ENCODE data around the gene SLC6A11. TPM values are rescaled to one million over a fixed set of nuclear protein-coding genes. Genes with fewer than 3 reads are reported as not detected.

SLC6A11 gene
- total and polyA plus RNA-seq, 2 of the 8 experiments (the other 6 are each of a cell fraction or from before 2014, with no cell fraction given), result 0.78 to 1.5 TPM

GRCh38 chr3:10889206-10889960 is 73.4 kb downstream of the SLC6A11 start:
- H3K23me2 ChIP-seq (ENCODE audit: low read depth, low read length), result peaks cover 4% of the 10 kb centered on the region; the same call in 1 of the 2 replicates
- H3K9ac ChIP-seq (replicated peaks in 1 of 4; ENCODE audit: extremely low read depth in 1 of 4, low read depth in 3 of 4, low read length in 3 of 4), result no peak overlapping the region
- FAIRE-seq (no peak), DNase-seq (ENCODE audit: low read depth in 1 of 2, low spot score in 2 of 2) (no peak)
- no peaks in the 10 kb centered on the region for H4K20me1 ChIP-seq (replicated peaks in 1 of 2; ENCODE audit: control insufficient read depth in 1 of 2, insufficient read depth in 2 of 2, low read length in 2 of 2)
- no peaks in the 10 kb centered on the region for H3K36me3 ChIP-seq (ENCODE audit: control insufficient read depth in 2 of 4, insufficient read depth in 4 of 4, low read length in 3 of 4)
- no peak overlapping the region for H2AFZ ChIP-seq (ENCODE audit: low read length)
- 80% methylated on average over 2 of the region's 2 CpGs; no CpG with 5 or more reads in 1 of the 2 experiments for WGBS, 2 experiments (ENCODE audit: extremely low coverage in 1 of 2, insufficient coverage in 1 of 2, insufficient read length in 1 of 2, insufficient replicate concordance in 2 of 2, low coverage in 1 of 2, low lambda C conversion rate in 2 of 2, missing lambda C conversion rate in 1 of 2)
- no peak overlapping the region for H3K14ac ChIP-seq (ENCODE audit: insufficient read length)
- no peak overlapping the region for H4K91ac ChIP-seq (replicated peaks; ENCODE audit: insufficient read length, low read length)
- H3K4me2 ChIP-seq (ENCODE audit: insufficient read depth in 1 of 2, low read depth in 2 of 2, low read length in 2 of 2), result no peak overlapping the region
- H3K27me3 ChIP-seq (replicated peaks in 1 of 4; ENCODE audit: control insufficient read depth in 3 of 4, extremely low read depth in 1 of 4, insufficient read depth in 3 of 4, low read length in 3 of 4), result peaks cover 0 to 2% (median under 1%) of the 10 kb centered on the region in 4 experiments; a peak in 3 of 7 replicates
- no peak overlapping the region for H4K5ac ChIP-seq (ENCODE audit: insufficient read length, low read depth, low read length)
- no peak overlapping the region for H3K23ac ChIP-seq (ENCODE audit: insufficient read length)
- no peak overlapping the region for H3K4me3 ChIP-seq (ENCODE audit: extremely low read depth in 1 of 4, insufficient read depth in 2 of 4, low read depth in 3 of 4, low read length in 4 of 4)
- H2BK120ac ChIP-seq (replicated peaks; ENCODE audit: low read depth, low read length), result no peak overlapping the region
- no peak overlapping the region for H3K4ac ChIP-seq (replicated peaks; ENCODE audit: insufficient read length, low read depth, low read length)
- H3K18ac ChIP-seq (ENCODE audit: extremely low read depth, low read length), result no peak overlapping the region
- H2BK20ac ChIP-seq (ENCODE audit: low read length), result no peak overlapping the region
- POLR2A ChIA-PET (ENCODE audit: partially characterized antibody), result no interaction called here
- peaks cover 12 to 15% of the 10 kb centered on the region in 2 experiments for H3K9me3 ChIP-seq (ENCODE audit: insufficient read depth in 2 of 2, low read depth in 1 of 2, low read length in 1 of 2)
- no peak overlapping the region for H3K56ac ChIP-seq (replicated peaks; ENCODE audit: insufficient read length, low read depth, low read length)
- no peak overlapping the region for H2BK5ac ChIP-seq (ENCODE audit: low read depth, low read length)
- no peak overlapping the region for H4K8ac ChIP-seq (ENCODE audit: extremely low read depth, insufficient read depth, low read length)
- H3K79me1 ChIP-seq (ENCODE audit: low read depth, low read length), result no peaks in the 10 kb centered on the region
- no peak overlapping the region for H2AK5ac ChIP-seq (ENCODE audit: low read depth, low read length)
- H2BK15ac ChIP-seq (ENCODE audit: low read length), result no peak overlapping the region
- H2BK12ac ChIP-seq (ENCODE audit: low read depth, low read length), result no peak overlapping the region
- H3K27ac ChIP-seq (ENCODE audit: low read depth, low read length), result no peak overlapping the region
- no peaks in the 10 kb centered on the region for H3K4me1 ChIP-seq (replicated peaks in 1 of 4; ENCODE audit: control insufficient read depth in 3 of 4, insufficient read depth in 4 of 4, low read length in 3 of 4)
- H3K79me2 ChIP-seq (ENCODE audit: control insufficient read depth in 1 of 2, insufficient read depth in 2 of 2, low read length in 2 of 2), result no peaks in the 10 kb centered on the region
- CTCF ChIA-PET (ENCODE audit: partially characterized antibody), result interaction anchor here (0.6 to 2.1 kb wide), 8 partner anchors 15 to 172 kb away, joined by 3 to 8 read pairs (median 4); no protein-coding TSS in a partner anchor
- TF ChIP-seq ZNF274 (IDR thresholded peaks at IDR 0.05; ENCODE audit: borderline replicate concordance, extremely low read depth, low read length) (no peak), SRF (IDR thresholded peaks at IDR 0.05; ENCODE audit: low read depth, low read length) (no peak), GABPA (IDR thresholded peaks at IDR 0.05; ENCODE audit: borderline replicate concordance, insufficient read depth, low read length) (no peak), CTCF (IDR thresholded peaks at IDR 0.05; ENCODE audit: control extremely low read depth in 1 of 3, insufficient read depth in 1 of 3, low read depth in 1 of 3, low read length in 3 of 3) (no peak), JUN (IDR thresholded peaks at IDR 0.05; ENCODE audit: low read depth, low read length) (no peak), TEAD4 (IDR thresholded peaks at IDR 0.05; ENCODE audit: low read depth, low read length) (no peak), POLR2AphosphoS5 (IDR thresholded peaks at IDR 0.05; ENCODE audit: low read depth, low read length) (no peak), EGR1 (IDR thresholded peaks at IDR 0.05; ENCODE audit: borderline replicate concordance, low read depth, low read length) (no peak), TBP (IDR thresholded peaks at IDR 0.05; ENCODE audit: low read depth, low read length) (no peak), RXRA (IDR thresholded peaks at IDR 0.05; ENCODE audit: insufficient read depth, low read depth, low read length) (no peak), FOSL1 (IDR thresholded peaks at IDR 0.05; ENCODE audit: insufficient read depth, low read depth, low read length) (no peak)

Data from H1 (cell line).